ENCODE results near the gene NDUFA3. TPM values are rescaled to one million over a fixed set of nuclear protein-coding genes. Genes with fewer than 3 reads are reported as not detected.
"Not testable (repeated sequence)": the region's sequence is repeated elsewhere in the genome, so short reads cannot be mapped to it uniquely, and the experiment has no call there.

Gene NDUFA3
- total RNA-seq, 1 experiment from 2014 or later: 134 TPM

GRCh38 chr19:54096617-54097106, 6.0 kb upstream of the NDUFA3 start:
- DNase-seq: no peak
- peaks cover 30% of the 10 kb centered on the region for H3K27me3 ChIP-seq (ENCODE audit: insufficient read depth, low read depth)
- POLR2A ChIA-PET (ENCODE audit: unreplicated experiment): no interaction called here
- intact Hi-C loops (cut with micrococcal nuclease; ENCODE audit: unreplicated experiment): no loop called here
- H3K9me3 ChIP-seq (ENCODE audit: insufficient read depth, low read depth): no peaks in the 10 kb centered on the region
- no TSS peak for BruUV-seq (replicated peaks)
- H3K36me3 ChIP-seq (ENCODE audit: low read depth): no peaks in the 10 kb centered on the region
- no peak overlapping the region for H3K27ac ChIP-seq
- CTCF ChIA-PET: interaction anchor here (0.6 kb wide), 4 partner anchors 67 to 287 kb away, joined by 3 to 5 read pairs (median 4); no protein-coding TSS in a partner anchor
- H3K4me2 ChIP-seq: no peak overlapping the region
- no peaks in the 10 kb centered on the region for H3K79me2 ChIP-seq (ENCODE audit: low read depth)
- no peaks in the 10 kb centered on the region for H3K9me2 ChIP-seq (ENCODE audit: insufficient read depth)
- H2AFZ ChIP-seq: no peak overlapping the region
- no peaks in the 10 kb centered on the region for H4K20me1 ChIP-seq (ENCODE audit: insufficient read depth)
- no peak for TF ChIP-seq CTCF (conservative IDR thresholded peaks at IDR 0.05)
- no peak for TF ChIP-seq EZH2 (IDR thresholded peaks at IDR 0.05; ENCODE audit: low read depth)
- H3K4me3 ChIP-seq: no peak overlapping the region
- no peaks in the 10 kb centered on the region for H3K4me1 ChIP-seq (replicated peaks; ENCODE audit: insufficient read depth)
- H3F3A ChIP-seq (ENCODE audit: insufficient read depth, low read depth): peaks cover 14% of the 10 kb centered on the region

- intact Hi-C loops (cut with micrococcal nuclease; ENCODE audit: unreplicated experiment): no loop called here
- Histone ChIP-seq H2AFZ (no peak overlapping the region), H3F3A (ENCODE audit: insufficient read depth, low read depth) (peaks cover 16% of the 10 kb centered on the region), H3K36me3 (ENCODE audit: low read depth) (no peaks in the 10 kb centered on the region), H3K27me3 (ENCODE audit: insufficient read depth, low read depth) (peaks cover 23% of the 10 kb centered on the region), H3K9me2 (ENCODE audit: insufficient read depth) (no peaks in the 10 kb centered on the region), H3K4me1 (replicated peaks; ENCODE audit: insufficient read depth) (0 out of 2 replicates have a peak, but pooled peaks cover 7% of the 10 kb centered on the region), H3K4me2 (no peak overlapping the region), H3K9me3 (ENCODE audit: insufficient read depth, low read depth) (no peaks in the 10 kb centered on the region), H4K20me1 (ENCODE audit: insufficient read depth) (no peaks in the 10 kb centered on the region), H3K79me2 (ENCODE audit: low read depth) (peaks cover 16% of the 10 kb centered on the region), H3K4me3 (no peak overlapping the region), H3K27ac (no peak overlapping the region)
- TF ChIP-seq EZH2 (IDR thresholded peaks at IDR 0.05; ENCODE audit: low read depth) (no peak), CTCF (conservative IDR thresholded peaks at IDR 0.05) (no peak)
- BruUV-seq (replicated peaks): no TSS peak
- no peak for DNase-seq
- ChIA-PET CTCF (no interaction called here), POLR2A (ENCODE audit: unreplicated experiment) (interaction anchor here (0.6 to 0.7 kb wide), 3 partner anchors 38 to 364 kb away, joined by 3 to 10 read pairs (median 4); partner anchors contain the start of gene LENG9)
Measured at GRCh38 chr19:54099190-54099902, 3.3 kb upstream of the NDUFA3 start.

GRCh38 chr19:54099903-54100255, 2.8 kb upstream of the NDUFA3 start:
- Histone ChIP-seq H3K79me2 (ENCODE audit: low read depth) (peaks cover 21% of the 10 kb centered on the region), H3F3A (ENCODE audit: insufficient read depth, low read depth) (peaks cover 20% of the 10 kb centered on the region), H3K27me3 (ENCODE audit: insufficient read depth, low read depth) (peaks cover 21% of the 10 kb centered on the region)
- intact Hi-C loops (cut with micrococcal nuclease; ENCODE audit: unreplicated experiment): loop anchor here (5.0 kb wide), 1 partner anchor 258 kb away; no protein-coding TSS in a partner anchor
- H3K4me3 ChIP-seq; H2AFZ ChIP-seq; H3K9me2 ChIP-seq (ENCODE audit: insufficient read depth); H4K20me1 ChIP-seq (ENCODE audit: insufficient read depth); H3K9me3 ChIP-seq (ENCODE audit: insufficient read depth, low read depth); H3K4me1 ChIP-seq (replicated peaks; ENCODE audit: insufficient read depth); H3K4me2 ChIP-seq; BruUV-seq (replicated peaks); CTCF ChIA-PET; H3K36me3 ChIP-seq (ENCODE audit: low read depth); DNase-seq; H3K27ac ChIP-seq: not testable (repeated sequence)
- POLR2A ChIA-PET (ENCODE audit: unreplicated experiment): interaction anchor here (0.7 kb wide), 2 partner anchors 37 to 80 kb away, joined by 3 to 4 read pairs; no protein-coding TSS in a partner anchor

Data from PC-9 (cell line).